Measurements from ENCODE around the gene LUC7L3.
"Not testable (repeated sequence)": the region's sequence is repeated elsewhere in the genome, so short reads cannot be mapped to it uniquely, and the experiment has no call there.

The LUC7L3 gene

DNA sequence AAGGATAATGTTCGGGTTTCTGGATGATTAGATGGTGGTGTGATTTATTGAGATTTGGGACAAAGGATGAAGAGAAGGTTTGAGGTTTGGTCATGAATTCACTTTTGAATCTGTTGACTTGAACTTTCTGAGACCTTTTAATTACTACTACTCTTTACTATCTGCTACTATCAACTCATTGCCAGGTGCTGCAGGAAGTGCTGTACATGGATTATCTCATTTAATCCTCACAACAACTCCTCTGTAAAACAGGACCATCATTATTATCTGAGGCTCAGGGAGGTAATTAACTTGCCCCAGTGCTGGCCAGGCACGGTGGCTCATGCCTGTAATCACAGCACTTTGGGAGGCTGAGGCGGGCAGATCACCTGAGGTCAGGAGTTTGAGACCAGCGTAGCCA lies 8.8 kb upstream of the LUC7L3 start:
- no peak for DNase-seq

GRCh38 chr17:50712641-50713040 lies 6.8 kb upstream of the LUC7L3 start:
- DNase-seq = no peak

GRCh38 chr17:50715471-50715870 lies 3.9 kb upstream of the LUC7L3 start:
- no peak for DNase-seq

GRCh38 chr17:50719924-50720794 lies 756 bp downstream of the LUC7L3 start:
- no peak for DNase-seq

DNA sequence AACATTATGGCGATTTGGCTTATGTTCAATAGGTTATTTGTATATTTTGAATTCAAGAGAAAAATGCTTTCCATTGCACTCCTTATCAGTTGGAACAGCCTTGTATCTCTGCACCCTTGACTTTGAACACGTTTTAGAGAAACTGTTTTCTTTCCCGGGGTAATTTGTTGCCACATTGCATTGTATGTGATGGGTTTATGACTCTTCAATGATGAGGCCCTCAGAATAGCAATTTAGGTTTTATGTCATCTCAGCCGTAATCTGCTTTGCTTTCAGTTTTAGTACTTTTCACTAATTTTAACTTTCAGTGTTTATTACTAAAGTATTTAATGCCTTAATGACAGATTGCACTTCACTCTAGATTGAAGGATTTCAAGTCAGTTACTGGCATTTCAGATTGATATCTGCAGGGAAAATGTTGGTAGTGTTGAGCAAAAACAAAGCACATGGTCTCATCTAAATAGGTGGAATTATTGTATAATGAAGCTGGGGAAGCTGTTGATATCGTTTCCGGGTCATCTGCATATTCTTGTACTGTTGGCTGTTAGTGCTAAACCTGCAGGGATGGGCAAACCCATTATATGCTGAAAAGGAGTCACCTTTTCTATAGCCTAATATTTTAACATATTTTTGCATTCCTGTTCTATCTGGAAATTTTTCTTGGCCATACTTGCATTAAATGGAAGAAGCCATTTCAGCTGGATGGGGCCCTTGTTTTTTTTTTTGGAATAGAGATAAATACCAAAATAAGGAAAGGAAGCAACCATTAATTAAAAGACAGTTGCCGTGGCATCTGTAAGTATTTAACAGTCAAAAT lies 2.0 kb downstream of the LUC7L3 start:
- DNase-seq = no peak

DNA sequence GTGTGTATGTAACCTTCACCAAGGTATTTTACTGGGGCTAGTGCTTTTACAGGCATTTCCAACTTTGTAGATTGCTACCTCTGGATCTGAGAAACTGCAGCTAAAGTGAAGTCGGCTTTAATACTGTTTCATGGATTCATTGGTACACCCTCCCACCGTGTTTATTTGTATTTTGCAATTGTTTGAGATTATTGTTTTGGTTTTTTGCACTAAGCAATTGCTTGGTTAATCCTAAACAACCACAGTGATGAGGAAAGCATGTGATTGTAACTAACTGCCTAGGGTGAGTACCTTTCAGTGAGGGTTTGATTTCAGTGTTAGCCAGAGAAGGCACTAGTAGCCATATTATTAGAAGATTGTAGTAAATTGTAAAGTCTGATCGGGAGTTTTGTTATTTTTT lies 3.3 kb downstream of the LUC7L3 start:
- no peak for DNase-seq

- DNase-seq = not testable (repeated sequence)
Observed at GRCh38 chr17:50724622-50725021, 5.2 kb downstream of the LUC7L3 start.

- DNase-seq = no peak
Observed at GRCh38 chr17:50725769-50726655, 6.6 kb downstream of the LUC7L3 start.

DNA sequence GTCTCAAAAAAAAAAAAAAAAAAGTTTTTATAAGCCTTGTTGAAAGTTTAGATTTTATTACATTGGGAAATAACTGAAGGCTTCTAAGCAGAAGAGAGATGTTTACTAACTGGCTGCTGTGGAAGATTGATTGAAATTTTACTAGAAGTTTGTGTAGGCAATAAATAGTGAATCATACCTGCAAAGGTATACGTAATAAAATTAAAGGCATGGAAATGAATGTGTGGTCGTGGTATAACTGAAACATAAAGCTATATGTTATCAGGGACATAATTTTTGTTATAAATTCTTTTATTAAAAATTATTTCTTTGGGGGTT lies 8.7 kb downstream of the LUC7L3 start:
- no peak for DNase-seq

DNA sequence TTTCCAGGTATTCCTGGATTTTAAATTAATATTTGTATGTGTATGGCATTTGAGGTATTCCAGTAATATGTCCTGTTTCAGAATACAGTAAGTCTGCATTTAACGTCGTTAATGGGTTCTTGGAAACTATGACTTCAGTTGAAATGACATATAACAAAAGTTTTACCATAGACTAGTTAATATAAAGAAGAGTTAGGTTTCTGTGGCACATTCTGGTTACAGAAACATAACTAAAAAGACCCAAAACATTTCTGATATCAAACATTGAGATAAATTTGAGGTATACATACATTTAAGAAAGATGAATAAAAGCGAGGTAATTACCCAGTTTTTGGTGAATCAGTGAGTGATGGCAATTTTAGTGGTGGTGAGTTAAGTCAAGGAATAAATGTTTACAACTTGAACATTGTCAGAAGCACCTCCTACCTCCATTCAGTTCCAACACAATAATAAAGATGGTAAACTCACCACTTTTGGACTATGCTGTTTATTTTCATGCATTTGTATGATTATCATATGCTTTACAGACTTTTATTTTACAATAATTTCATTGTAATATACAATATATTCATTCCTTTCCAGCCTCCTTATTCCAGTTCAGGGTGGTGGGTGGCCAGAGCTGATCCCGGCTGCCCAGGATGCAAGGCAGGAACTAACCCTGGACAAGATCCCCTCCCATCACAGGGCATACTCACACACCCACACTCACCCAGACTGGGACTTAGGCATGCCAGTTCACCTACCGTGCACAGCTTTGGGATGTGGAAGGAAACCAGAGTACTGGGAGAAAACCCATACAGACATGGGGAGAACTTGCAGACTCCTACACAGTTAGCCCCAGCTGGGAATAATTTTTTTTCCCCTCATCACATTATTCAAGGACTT lies 9.7 kb downstream of the LUC7L3 start:
- DNase-seq = no peak

DNA sequence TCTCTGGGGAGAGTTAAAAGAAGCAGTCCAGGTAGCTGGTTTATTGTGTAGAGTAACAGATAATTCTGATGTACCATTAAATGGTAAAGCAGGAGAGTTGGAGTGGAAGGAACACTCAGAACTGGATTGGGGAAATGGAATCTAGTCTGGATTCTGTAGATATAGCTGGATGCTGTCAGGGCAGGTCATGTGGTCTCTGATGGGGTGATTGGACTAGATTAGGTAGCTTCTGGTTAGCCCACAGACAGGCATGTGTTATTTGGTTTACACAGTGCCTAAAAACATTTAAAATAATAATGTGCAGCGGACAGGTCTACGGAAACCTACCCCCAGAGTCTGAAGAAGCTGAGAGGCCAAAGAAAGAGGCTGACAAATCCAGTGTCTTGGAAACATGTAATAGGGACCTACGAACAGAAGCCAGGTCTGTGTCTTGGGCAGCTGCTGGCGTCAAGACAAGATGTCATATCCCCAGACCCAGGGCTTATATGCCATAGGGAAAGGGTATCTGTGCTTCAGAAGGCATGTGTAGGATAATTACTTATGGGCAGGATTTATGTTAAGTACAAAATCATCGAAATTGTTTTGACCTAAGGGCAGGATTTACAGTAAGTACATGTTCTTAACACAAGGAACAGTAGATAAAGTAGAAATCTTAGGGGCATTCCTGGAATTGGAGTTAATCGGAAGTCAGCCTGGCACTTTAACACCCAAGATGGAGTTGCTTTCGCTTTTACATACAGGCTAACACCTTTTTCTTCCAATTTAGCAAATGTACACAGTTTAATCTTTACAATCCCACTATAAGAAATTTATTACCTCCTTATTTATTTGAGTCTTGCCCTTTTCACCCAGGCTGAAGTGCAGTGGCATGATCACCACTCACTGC lies 12.4 kb downstream of the LUC7L3 start:
- no peak for DNase-seq

- DNase-seq = no peak
Observed at GRCh38 chr17:50735287-50735686, 15.9 kb downstream of the LUC7L3 start.

- DNase-seq = no peak
Observed at GRCh38 chr17:50737118-50737698, 17.8 kb downstream of the LUC7L3 start.

DNA sequence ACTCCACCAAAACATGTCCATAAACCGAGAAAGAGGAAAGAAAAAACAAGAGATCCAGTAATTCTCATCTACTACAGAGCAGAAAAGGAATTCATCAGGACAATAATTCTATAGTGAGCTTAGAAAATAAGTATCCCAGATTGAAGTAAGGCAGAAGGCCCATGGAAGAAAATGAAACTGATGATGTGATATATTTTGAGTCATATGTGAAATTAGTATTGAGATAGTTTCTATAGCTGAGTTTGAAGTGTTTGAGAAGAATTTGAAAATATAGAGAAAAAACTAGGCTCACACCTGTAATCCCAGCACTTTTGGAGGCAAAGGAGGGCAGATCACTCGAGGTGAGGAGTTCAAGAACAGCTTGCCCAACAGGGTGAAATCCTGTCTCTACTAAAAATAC lies 19.7 kb downstream of the LUC7L3 start:
- DNase-seq = no peak

DNA sequence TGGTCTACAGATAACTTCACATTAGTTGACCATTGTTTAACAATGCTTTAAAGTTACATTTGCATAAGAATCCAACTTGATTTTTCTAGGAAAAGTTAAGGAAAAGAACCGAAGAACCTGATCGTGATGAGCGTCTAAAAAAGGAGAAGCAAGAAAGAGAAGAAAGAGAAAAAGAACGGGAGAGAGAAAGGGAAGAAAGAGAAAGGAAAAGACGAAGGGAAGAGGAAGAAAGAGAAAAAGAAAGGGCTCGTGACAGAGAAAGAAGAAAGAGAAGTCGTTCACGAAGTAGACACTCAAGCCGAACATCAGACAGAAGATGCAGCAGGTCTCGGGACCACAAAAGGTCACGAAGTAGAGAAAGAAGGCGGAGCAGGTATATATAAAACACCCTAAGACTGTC lies 26.2 kb downstream of the LUC7L3 start:
- DNase-seq = no peak

DNA sequence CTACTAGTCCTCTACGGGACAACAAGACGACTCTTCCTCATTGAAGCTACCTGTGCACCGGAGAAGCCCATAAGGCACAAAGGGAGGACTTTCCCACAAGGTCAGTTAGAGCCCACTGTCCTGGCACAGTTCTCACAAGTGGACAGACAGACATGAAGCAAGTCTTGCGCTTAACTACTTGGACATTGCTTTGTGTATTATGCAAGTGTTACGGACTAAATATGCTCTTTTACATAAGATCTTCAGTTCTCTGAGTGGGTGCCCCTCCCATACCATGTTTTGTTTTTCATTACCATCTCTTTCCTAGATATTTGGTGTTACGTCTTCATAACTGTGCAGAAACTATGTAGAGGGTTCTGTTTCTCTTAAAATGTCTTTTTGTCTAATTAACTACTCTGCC lies 29.8 kb downstream of the LUC7L3 start:
- DNase-seq = no peak

- DNase-seq = no peak
Observed at GRCh38 chr17:50754521-50754920, 35.1 kb downstream of the LUC7L3 start.

GRCh38 chr17:50758524-50758923 lies 39.1 kb downstream of the LUC7L3 start:
- no peak for DNase-seq

GRCh38 chr17:50758989-50759544 lies 39.7 kb downstream of the LUC7L3 start:
- DNase-seq = no peak

DNA sequence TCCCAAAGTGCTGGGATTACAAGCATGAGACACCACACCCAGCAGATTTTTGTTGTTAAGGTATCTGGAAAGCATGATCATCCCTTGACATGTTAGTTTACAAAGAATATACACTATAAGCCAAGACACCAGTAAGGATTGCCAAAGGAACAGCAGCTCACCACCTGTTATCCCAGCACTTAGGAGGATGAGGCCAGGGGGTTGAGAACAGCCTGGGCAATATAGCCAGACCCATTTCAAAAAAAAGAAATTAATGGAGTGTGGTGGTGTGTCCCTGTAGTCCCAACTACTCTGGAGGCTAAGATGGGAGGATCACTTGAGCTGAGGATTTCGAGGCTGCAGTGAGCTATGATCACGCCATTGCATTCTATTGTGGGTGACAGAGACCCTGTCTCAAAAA lies 42.8 kb downstream of the LUC7L3 start:
- no peak for DNase-seq

Measured in SHP77 treated with DMSO at 0.1 percent for 48 hours (cell line).